Measurements from ENCODE around the gene SLC43A3.

- TF ChIP-seq CTCF (IDR thresholded peaks at IDR 0.05) (no peak), POLR2AphosphoS5 (IDR thresholded peaks at IDR 0.05) (no peak), POLR2A (IDR thresholded peaks at IDR 0.05) (no peak)
Observed at GRCh38 chr11:57394203-57394965, 32.5 kb downstream of the SLC43A3 start.
